Cortex of kidney (tissue), 1 donor: ENCODE data around the gene MGAT5B.

Experiments used
- DNase-seq: peaks from one replicate; lab custom pipeline; 2025; lab: John Stamatoyannopoulos, UW

MGAT5B gene

DNA sequence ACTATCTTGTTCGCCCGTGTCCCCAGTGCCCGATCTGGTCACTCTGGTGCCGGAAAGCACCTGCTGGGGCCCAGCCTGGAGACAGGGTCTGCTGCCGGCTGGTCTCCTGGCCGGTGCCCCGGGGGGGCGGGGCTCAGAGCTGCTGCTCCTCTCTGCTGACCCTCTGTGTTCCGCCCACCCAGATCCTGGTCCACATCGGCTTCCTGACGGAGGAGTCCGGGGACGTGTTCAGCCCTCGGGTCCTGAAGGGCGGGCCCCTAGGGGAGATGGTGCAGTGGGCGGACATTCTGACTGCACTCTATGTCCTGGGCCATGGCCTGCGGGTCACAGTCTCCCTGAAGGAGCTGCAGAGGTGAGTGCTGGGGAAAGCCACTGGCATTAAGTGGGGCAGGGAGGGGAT is 37.6 kb downstream of the MGAT5B start:
- DNase-seq = no peak

- no peak for DNase-seq
Measured at GRCh38 chr17:76906463-76906862, 38.3 kb downstream of the MGAT5B start.

GRCh38 chr17:76907352-76907751 is 39.1 kb downstream of the MGAT5B start:
- no peak for DNase-seq

GRCh38 chr17:76909971-76910760 is 42.0 kb downstream of the MGAT5B start:
- no peak for DNase-seq

DNA sequence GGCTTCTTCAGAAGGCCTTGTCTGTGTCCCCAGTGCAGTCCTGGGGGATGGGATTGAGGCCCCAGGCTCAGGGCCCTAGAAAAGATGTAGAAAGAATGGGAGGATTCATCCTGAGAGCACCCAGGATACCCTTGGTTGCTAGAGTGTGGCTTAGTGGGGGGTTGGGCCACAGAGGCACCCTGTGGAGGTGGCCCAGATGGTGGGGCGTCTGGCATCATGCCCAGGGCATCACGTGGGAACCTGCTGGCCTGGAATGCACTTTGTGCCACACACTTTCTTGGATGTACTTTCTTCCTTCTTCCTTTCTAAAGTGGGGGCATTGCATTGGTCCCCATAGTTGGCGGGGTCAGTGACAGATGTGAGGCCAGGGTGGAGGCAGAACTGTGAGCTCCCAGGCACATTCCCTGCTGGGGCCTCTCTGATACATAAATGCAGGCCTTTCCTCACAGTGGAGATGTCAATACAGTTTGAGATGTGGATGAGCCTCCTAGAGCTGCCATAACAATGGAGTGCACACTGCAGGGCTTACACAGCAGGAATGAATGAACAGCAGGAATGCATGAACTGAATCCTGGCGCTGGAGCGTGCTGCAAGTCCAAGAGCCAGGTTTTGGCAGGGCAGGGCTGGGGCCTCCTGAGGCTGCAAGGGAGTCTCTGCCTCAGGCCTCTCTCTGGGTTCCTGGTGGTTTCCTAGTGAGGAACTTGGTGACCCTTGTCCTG is 43.3 kb downstream of the MGAT5B start:
- no peak for DNase-seq

GRCh38 chr17:76912421-76913164 is 44.4 kb downstream of the MGAT5B start:
- DNase-seq = no peak

- no peak for DNase-seq
Measured at GRCh38 chr17:76914937-76915336, 46.7 kb downstream of the MGAT5B start.

GRCh38 chr17:76915840-76916510 is 47.8 kb downstream of the MGAT5B start:
- DNase-seq = no peak

GRCh38 chr17:76917829-76918228 is 49.6 kb downstream of the MGAT5B start:
- no peak for DNase-seq

DNA sequence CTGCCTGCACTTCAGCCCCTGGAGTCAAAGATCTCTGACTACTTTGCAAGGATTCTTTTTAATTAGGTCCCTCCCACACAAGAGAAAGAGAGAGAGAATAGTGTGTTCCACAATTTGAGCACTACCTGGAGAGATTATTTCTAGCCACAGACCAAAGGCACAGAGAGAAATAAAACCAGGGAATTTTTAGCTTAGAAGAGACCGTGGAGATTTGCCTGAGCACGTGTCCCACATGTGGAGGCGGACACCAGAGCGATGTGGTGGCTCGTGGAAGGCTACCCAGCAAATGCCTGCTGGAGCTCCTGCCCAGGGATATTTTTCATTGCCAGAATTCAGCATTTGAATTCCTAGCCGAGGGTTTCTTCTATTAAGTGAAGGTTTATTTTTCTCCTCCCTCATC is 50.6 kb downstream of the MGAT5B start:
- no peak for DNase-seq

DNA sequence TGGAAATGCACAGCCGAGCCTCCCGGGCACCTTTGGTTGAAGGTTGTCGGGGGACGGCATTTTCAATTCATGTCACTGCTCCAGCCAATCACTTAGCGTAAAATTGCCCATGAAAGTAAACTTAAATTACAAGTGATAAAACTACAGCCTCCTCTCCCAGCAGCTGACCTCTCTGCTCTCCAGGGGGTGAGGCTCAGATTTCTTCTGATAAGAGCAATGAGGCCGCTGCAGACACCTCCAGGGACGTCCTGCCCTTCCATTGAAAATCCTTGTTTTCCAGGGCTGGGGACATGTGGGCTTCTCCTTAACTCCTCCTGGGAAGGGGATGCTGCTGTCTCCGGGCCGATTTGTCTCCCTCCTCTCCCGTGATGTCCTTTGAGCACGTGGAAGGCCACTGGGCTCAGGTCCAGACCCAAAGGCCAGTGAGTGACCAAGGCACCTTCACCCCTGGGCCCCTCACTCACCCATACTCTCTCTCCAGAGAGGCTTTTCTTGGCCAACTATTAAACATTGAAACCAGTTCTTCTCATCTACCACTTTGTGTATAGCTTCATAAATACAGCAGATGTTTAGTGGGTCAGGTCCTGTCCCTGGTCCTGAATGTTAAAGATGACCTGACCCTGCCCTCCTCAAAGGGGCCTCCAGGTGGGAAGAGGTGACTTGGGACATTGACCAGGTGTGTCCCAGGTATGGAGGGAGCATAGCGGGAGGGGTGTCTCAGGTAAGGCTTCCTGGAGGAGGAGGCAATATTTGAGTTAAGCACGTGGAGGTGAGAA is 52.3 kb downstream of the MGAT5B start:
- no peak for DNase-seq

DNA sequence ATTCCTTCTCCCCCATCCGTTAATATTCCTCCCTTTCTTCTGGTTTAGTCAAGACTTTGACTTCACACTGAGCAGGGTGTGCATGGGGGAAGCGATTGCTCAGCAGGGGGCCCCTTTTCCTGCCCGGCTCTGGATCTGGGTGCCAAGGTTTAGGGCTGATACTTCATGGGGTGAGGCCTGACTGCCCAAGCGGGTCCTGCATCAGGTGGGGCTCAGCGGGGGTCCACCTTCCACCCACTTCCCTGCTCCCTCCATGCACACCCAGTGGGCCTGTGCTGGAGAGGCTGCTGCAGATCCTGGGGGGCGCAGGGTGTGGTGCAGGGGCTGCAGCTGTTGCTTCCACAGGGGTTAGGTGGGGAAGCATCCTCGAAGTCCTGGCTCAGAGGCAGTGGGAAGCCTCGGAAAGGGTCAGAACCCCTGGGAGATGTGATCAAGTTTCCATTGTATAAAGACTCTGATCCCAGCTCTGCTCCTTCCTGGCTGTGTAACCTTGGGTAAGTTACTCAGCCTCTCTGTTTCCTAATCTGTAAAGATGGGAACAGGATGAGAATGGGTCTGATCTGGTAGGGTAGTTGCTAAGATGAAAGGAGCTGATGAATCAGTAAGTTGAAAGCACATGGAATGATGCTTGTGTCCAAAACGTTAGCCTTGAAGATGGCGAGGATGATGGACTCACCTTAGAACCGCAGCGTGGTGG is 53.3 kb downstream of the MGAT5B start:
- DNase-seq = no peak

DNA sequence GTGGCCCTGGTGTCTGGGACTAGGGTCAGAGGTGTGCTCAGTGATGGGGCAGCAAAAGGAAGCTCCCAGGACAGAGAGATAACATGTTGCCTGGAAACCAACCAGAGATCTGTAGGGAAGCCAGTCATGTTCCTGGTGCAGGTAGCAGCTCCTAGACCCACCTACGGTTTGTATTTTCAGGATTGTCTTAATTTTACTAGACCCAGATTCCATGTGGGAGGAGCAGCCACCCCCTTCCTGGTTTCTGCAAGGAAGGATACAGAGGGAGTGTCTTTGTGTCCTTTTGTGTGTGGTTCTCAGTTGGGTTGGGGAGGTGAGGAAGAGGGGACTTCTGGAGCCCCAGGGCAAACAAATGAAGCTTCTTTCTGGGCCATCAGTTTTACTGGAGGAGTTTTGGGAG is 53.9 kb downstream of the MGAT5B start:
- no peak for DNase-seq

GRCh38 chr17:76922967-76923366 is 54.8 kb downstream of the MGAT5B start:
- no peak for DNase-seq

- DNase-seq = no peak
Measured at GRCh38 chr17:76923491-76923890, 55.3 kb downstream of the MGAT5B start.

DNA sequence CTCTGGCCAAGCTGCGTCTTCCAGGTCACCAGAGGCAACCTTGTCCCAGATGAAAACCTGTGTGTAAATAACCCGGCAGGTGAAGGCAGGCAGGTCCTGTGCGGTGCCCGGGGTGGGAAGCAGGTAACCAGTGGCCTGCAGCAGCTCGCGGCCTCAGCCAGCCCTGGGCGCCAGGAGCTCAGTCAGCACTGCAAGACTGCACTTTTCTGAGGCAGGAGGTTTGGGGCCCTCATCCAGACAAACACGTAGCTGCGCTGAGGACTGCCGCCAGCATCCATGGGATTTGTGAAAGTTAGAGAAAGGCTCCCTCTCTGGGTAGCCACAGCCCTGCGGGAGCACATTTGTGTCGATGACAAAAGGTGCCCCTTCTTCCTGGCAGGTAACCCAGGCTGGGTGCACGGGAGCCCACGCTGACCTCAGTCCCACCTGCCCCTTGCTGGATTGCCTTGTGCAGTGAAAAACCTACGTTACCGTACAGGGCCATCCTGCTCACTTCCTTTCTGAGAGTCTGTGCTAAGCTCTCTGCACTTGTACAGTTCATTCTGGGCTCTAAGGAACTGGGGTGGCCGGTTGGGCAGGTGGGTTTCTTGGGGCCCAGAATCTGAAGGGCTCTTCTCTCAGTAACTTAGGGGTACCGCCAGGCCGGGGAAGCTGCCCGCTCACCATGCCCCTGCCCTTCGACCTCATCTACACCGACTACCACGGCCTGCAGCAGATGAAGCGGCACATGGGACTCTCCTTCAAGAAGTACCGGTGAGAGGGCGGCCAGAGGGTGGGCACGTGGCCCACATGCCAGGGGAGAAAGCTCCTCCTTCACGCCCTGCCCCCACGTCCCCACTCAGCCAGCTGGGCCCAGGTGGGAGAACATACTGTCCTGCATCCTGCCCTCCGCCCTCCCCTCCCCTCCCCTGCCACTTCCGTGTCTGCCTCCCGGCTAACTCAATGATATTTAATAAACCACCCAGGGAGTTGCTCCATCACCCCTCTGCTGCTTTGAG is 56.4 kb downstream of the MGAT5B start:
- DNase-seq = no peak

DNA sequence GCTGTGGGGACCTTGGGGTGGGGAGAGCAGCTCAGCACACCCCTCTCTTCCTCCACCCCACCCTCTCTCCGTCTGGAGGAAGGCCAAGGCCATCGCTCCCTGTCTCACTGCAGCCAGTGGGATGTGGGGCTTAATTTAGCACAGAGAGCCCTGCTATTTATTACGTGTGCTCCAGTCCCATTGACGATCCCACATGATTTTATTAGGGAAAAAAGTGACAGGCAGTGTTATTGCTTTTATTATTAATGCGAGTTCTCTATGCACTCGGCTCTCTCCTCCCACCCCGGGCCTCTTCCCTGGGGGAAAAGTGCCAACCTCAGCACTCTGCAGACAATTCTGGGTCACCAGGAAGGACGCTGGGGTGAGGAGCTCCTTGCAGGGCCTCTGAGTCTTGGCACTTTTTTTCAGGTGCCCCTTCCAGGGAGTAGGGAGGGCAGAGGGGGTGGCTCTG is 57.3 kb downstream of the MGAT5B start:
- DNase-seq = no peak

DNA sequence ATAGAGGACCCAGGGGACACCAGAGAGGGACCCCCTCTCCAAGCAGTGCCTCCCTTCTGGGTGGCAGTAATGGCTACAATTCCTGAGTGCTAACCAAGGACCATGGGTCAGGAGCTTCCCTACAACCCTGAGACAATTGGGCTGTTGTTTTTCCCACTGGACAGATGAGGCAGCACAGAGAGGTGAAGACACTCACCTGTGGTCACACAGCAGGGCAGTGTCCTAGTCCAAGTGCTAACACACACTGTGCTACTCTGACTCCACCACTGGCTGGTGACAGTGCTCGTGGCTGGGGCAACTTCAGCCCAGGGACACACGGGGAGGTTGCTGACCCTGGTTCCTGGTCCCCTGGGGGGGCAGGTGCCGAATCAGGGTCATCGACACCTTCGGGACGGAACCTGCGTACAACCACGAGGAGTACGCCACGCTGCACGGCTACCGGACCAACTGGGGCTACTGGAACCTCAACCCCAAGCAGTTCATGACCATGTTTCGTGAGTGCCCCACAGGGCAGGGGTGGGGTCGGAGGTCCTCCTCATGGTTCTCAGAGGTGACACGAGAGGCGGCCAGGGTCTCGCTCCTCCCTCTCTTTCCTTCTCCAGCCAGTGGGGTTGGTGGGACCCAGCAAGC is 58.1 kb downstream of the MGAT5B start:
- DNase-seq = no peak

DNA sequence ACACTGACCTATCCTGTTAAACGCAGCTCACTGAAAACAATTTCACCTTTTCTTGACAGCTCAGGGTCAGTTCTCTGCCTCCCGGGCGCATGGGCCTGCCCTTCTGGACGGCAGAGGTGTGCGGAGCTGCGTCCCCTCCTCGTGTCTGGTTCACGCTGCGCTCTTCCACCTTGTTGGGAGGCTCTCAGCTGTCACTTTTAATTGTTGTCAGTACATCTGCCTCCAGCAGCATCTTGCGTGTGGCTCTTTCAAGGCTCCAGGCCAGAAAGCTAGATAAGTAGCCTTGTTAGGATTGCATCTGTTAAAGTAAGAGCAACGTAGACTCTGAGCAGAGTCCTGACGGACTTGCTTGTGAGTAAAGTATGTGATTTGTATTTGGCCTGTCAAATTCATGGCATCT is 59.4 kb downstream of the MGAT5B start:
- DNase-seq = no peak
